HG03066 (cell line): ENCODE results near the gene CALN1.
"Not testable (repeated sequence)": the region's sequence is repeated elsewhere in the genome, so short reads cannot be mapped to it uniquely, and the experiment has no call there.

ENCODE experiments used
- ATAC-seq: cut with Tn5 transposase; IDR thresholded peaks from one replicate; pipeline ENCODE4 v1.9.1; 2021; ENCODE audit warnings: low read depth; ENCODE audit not compliant: unreplicated experiment

CALN1 gene

DNA sequence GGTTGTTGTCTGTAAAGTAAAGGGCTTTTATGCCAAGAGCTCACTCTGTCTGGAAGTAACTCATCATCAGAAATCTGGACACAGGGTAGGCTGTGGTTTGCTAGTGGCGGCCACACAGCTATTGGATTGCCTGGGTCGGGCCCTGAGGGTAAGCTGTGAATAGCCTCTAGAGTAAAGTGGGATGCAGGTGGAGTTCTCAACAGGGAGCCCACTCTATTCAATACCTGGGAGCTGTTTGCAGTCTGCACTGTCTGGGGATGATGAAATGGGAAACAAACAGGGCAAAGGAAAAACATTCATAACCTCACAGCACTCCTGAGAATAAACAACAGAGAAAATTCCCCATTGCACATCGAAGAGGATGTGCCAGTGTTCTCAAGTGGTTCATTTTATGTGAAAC, 582.6 kb downstream of the CALN1 start:
- ATAC-seq = no peak

DNA sequence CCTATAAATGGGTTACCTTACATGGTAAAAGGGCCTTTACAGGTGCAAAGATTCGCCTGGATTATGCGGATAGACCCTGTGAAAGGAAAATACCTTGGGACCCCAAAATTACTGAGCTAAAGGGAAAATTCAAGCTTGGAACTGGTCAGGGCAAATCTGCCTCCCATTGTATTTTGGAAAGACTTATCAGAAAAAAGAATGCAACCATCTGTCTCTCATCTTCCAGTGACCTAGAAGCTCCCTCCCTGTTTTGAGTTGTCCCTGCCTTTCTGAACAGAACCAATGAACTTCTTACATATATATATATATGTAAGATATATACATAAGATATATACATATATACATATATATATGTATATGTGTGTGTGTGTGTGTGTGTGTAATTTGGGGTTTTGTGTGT, 583.8 kb downstream of the CALN1 start:
- ATAC-seq = no peak

DNA sequence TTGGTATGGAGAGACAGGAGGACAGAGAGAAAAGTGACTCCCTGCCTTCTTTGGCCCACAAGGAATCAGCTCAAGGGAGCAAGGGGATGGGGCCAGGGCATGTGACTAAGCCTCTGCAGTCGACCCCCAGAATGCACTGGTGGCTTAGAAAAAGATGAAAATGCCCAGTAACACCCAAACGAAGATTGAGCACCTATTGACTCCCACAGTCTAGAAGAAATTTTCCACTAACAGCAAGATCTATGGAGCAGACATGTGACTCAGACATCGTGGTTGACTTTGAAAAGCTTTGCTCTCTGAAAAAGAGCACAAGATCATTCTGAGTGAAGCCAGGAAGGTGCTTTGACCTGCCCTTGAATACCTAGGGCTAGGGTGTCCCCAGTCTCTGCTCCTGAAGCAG, 586.0 kb downstream of the CALN1 start:
- no peak for ATAC-seq

DNA sequence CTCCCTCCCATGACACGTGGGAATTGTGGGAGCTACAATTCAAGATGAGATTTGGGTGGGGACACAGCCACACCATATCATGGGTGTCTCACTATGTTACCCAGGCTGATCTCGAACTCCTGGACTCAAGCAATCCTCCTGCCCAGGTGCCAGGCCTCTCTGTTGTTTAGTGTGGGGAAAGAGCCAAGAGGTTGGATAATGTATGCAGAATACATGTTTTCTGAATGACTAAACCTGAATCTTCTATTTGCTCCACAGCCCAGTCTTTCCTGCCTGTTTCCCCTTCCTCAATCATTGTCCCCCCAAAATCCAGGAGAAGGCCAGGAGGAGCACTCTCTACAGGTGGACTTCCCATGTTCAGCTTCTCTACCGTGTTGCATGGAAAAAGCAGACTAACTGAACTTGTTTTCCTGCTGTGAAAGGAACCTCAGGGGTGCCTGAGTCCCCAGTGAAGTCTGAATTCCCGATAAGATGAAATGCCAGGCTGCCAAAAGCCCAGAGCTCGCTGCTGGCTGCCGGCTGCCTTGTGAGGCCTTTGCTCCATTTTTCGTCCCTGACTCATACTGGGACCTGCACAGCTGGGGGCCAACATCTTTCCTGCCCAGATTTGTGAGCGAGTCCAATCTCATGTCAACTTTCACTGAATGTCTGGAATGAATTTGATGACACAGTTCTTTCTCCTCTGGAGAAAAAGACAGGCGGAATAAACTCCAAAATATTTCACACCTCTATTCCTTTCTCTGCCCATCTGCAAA, 588.0 kb downstream of the CALN1 start:
- no peak for ATAC-seq

DNA sequence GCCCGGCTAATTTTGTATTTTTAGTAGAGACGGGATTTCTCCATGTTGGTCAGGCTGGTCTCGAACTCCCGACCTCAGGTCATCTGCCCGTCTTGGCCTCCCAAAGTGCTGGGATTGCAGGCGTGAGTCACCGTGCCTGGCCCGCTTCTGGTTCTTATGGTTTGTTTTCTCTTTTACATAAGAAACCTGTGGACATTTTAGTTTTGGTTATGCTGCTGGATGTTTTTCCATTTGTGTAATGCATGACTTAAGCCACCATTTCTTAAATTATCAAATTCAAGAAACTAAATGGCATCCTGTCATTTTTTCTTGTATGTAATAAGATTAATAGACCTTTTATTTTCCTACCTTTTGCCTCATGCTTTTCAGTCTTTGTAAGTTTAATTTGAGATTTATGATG, 589.7 kb downstream of the CALN1 start:
- not testable (repeated sequence) for ATAC-seq

DNA sequence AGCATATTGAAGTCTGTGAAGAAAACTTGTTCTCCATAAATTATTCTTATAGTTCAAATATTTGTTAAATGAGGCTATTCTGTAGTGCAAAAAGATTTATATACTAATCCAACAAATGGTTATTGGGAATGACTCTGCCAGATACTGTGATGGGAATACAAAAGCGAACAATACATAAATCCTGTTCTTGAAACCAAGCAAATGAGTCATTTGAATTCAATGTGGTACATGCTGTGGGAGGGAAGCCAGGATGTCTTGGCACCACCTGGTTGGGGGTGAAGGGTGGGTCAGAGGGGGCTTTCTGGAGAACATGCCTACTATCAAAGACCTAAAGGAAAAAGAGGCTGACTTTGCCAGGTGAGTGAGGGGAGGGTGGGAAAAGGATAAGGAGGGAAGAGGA, 594.2 kb downstream of the CALN1 start:
- ATAC-seq = no peak

DNA sequence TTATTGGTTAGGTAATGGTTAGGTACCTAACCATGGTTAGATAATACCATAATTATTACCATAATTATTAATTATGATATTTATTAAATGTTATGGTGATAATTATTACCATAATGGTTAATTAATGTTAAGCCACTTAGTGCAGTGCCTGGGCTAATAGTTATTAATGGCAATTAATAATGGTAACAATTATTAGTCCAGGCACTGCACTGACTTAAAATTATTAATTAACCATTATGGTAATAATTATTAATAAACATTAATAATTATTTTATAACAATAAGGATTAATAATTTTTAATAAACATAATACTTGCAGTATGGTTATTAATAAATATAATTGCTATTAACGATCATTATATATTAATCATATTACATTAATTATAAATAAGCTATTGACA, 604.0 kb downstream of the CALN1 start:
- no peak for ATAC-seq

DNA sequence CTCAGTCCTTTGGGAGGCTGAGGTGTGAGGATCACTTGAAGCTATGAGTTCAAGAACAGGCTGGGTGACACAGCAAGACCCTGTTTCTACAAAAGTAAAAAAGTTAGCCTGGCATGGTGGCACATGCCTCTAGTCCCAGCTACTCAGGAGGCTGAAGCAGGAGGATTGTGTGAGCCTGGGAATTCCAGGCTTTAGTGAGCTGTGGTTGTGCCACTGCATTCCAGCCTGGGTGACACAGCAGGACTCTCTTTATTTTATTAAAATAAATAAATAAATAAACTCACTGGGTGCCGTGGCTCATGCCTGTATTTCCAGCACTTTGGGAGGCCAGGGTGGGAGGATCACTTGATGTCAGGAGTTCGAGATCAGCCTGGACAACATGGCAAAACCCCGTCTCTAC, 607.9 kb downstream of the CALN1 start:
- no peak for ATAC-seq

DNA sequence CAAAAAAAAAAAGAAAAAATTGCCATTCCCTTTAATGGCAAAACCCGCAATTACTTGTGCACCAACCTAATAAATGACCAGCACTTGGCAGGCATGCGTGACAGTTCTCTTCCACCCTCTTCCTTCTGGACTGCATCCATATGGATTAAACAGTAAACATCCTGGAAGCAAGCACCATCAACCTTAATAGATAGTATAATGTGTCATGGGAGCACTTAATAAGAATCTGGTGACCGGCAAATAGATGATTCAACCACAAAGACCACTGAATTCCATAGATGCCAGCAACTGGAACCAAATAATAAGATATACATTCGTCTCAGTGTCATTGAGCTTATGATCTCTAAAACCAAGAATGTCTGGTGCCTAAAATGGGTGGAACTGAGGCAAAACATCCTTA, 610.2 kb downstream of the CALN1 start:
- ATAC-seq = no peak

DNA sequence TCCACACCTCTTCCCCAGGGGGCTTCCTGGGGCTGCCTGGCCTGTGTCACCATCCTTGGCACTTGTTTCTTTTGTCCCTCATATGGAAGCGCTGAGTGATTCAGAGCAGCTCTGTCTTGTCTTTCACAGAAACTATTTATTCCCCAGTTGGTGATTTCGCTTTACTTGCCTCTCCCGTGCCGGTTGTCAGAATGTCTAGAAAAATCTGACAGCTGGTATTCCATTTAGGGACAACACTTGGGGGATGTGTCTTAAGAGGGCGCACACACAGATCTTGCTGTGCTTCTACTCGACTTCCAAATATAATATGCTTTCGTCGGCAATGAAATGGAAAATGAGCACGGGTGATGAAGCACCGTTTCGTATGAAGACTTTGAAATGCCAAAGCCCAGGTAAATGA, 611.8 kb downstream of the CALN1 start:
- ATAC-seq = no peak

DNA sequence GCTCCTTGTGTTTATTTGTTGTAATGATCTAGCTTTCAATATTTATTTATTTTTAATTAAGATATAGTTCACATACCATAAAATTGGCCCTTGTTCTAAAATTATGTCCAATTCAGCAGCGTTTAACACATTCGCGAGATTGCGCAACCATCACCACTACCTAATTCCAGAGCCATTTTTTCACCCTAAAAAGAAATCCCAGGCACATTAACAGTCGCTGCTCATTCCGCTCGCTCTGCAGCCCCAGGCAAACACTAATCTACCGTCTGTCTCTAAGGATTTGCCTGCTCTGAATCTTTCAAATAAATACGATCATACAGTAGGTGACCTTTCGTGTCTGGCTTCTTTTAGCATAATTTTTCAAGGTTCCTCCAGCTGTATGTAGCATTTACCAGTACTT, 616.7 kb downstream of the CALN1 start:
- ATAC-seq = no peak

DNA sequence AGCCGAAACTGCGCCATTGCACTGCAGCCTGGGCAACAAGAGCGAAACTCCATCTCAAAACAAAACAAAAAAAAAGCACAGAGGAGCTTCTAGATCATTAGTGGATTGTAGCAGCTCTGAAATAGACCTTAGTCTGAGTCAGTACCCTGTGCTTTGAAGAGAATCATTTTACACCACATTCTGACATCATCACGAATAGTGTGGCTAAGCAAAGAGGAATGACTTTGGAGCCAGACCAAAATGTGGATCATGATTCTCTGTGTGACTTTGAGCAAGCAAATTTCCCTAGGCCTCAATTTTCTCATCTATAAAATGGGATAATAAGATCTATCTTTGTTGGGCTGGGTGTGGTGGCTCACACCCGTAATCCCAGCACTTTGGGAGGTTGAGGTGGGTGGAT, 618.9 kb downstream of the CALN1 start:
- no peak for ATAC-seq

DNA sequence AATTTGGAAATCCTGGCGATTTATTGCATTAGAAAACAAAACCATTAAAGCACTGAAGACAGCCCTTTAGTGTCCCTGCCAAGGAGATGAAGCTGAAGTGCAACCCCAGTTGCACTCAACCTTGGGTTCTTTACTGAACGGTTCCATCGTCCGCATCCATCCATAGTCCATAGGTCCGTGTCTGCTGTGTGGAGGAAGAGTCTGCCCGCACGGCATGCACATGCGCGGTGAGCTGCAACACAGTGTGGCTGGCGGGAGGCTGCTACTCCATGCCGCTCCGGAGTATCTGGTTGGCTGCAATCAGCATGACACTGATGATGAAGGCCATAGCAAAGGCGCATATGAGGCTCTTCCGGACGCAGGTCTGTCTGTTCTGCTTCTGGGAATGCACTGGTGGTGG, 624.6 kb downstream of the CALN1 start:
- no peak for ATAC-seq

DNA sequence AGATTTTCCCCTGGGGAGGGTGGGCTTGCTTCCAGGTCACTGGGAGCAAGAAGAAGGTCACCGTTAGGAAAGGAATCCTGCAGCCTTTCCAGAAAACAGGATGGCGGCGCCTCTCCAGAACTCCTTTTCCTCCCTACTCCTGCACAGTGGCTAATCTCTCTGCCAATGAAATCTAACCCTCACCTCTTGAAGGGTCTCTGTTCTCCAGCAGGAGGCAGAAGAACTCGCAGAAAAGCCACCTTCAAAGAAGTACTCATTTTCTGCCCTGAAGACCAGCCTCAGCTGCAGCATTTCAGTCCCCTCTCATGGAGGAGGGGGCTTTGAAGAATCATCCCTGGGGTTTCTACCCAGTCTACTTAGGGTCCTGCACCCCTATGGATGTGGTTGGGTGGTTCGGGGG, 626.9 kb downstream of the CALN1 start:
- no peak for ATAC-seq

DNA sequence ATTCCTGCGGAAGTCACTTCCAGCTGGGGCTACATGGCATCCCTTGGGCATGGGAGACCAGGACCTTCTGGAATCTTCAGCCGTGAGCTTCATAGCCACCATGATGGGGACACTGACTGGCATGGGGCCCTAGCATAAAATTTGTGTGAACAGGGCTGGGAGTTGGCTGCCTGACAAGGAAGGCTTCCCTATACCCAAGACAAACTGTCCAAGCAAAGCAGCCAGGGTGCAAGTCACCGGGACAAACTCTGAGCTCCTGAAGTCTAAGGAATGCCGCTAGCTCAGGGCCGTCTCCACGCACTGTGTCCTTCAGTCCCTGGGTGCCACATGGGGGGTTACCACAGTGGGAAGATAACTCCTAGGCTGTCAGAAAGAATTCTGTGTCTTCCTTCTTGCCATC, 627.4 kb downstream of the CALN1 start:
- no peak for ATAC-seq

DNA sequence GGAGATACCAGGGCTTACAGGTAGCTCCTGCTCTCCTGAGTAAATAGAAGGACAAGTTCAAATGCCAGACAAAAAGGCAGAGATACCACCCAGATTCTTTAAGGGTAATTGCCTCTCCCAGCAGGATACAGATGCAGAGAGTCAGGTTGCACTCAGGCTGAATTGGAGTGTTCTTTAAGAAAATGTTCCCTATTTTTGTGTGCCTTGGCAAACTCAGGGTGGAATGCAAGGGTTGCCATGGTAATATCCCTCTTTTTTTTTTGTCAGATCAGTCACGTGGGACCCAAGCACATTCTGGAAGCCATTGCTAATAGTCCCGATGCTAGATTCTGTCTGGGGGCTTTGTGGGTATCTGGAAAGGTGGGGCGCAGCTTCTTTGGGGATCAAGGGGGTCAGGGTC, 628.0 kb downstream of the CALN1 start:
- no peak for ATAC-seq

DNA sequence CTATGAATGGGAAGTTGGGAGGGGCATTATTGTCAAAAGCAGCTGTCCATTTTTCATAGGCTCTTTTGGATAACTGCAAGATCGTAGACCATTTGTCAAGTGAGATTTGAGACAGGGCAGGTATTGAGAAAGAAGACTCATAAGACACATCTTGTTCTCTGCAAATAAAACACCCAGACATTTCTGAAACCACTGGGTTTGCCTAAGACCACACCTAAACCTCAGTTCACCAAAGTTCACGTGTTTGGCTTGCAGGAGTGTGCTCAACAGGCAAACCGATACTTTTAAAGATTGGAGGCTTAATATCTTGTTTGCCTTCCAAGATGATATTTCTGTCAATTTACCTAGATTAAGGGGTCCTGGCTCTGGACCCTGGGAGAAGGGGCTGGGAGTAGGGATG, 628.4 kb downstream of the CALN1 start:
- no peak for ATAC-seq

DNA sequence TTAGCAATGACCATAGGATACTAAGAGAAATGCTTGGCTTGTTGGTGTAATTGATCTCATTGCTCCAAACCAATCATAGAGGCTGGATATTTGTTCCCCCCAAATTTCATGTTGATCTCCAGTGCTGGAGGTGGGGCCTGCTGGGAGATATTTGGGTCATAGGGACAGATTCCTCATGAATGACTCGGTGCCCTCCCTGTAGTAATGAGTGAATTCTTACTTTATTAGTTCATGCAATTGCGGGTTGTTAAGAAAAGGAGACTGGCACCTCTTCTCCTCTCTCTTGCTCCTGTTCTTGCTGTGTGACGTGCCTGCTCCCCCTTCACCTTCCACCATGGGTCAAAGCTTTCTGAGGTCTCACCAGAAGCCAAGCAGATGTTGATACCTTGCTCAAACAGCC, 630.1 kb downstream of the CALN1 start:
- no peak for ATAC-seq

DNA sequence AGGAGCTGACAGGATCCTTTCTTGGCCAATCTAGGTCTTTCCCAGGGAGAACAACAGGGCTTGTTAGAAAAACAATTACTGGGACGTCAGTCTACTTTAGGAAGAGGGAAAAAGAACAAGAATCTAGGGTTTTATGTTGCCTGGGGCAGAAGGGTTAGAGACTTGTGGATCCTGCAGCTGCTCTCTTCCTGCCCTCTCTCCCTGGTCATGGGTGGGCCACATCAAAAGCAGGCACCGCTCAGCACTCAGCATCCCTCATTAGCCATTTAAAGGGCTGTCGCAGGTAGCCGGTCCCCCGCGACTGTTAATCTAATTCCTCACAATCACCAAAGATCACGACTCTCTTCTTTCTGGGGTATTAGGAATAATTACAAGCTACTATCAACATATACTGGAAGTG, 631.9 kb downstream of the CALN1 start:
- no peak for ATAC-seq

DNA sequence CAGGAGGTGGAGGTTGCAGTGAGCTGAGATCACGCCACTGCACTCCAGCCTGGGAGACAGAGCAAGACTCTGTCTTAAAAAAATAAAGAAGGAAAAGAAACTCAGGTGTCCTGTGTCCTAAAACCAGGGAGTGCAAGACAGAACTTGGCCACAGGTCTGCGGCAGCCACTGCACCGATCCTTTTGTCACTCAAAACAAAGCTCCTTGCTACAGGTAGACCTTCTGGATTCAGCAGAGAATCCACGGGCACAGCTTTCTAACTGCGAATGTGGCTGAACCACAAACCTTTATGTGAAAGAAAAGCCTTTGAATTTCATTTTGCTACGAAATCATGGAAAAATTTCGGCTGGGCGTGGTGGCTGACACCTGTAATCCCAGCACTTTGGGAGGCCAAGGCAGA, 634.9 kb downstream of the CALN1 start:
- no peak for ATAC-seq

DNA sequence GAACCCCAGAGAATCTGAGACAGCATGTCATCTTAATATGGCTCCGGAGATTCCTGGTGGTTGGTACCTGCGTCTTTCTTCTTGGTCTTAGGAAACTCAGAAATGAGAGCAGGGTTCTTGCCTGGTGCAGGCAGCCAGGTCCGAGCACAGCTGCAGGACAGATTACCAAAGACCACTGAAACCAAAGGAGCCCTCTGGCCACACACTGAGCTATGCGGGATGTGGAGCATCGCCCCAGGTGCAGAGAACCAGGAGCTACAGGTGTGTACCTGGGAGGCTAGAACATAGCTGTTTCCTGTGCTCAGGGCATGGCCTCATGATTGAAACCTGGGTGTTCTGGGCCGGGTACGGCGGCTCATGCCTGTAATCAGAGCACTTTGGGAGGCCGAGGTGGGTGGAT, 635.4 kb downstream of the CALN1 start:
- ATAC-seq = no peak

DNA sequence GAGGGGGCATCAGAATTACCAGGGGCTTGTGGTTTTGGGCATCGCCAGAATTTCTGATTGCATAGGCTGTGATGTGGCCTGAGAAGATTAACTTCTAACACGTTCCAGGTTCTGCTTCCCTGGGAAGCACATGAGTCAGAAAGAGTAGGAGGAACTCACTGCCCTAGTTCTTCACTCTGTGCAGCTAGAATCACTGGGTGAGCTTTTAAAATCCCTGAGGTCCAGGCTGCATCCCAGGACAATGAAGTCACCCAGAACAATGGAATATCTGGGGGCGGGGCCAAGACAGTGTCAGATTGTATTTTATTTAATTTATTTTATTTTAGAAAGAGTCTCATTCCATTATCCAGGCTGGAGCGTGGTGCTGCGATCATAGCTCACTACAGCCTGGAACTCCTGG, 636.5 kb downstream of the CALN1 start:
- no peak for ATAC-seq

DNA sequence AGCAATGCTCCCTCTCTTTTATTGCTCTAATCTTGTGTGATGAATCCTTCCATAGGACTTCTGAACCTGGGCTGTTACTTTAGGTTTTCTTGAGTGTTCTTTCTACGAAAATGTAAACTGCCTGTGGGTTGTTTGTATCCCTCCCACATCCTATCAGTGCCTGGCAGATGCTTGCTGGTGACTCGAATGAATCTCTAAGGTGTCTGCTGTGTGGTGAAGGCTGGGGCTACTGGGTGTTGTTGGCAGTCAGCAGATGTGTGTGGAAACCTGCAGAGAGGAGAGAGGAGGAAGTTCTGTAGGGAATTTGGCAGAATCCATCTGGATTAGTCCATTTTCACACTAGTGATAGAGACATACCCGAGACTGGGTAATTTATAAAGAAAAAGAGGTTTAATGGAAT, 639.4 kb downstream of the CALN1 start:
- ATAC-seq = no peak
